HCT116 (cell line): ENCODE data around the gene MICAL3. TPM values are rescaled to one million over a fixed set of nuclear protein-coding genes. Genes with fewer than 3 reads are reported as not detected.
A peak's percentile ranks its signal among the peaks of the same experiment; 100 is the strongest.
"Not testable (repeated sequence)": the region's sequence is repeated elsewhere in the genome, so short reads cannot be mapped to it uniquely, and the experiment has no call there.

Experiments used
- ATAC-seq: fragments of 200-7000 bp; cut with Tn5 transposase; 2 replicates; pipeline ENCODE4 v1.9.1; 2020; ENCODE audit warnings: mild to moderate bottlenecking, moderate library complexity
- BruUV-seq: library from RNA; stranded (reverse); fragments of 400-500 nt; replicated peaks from 2 replicates; lab custom pipeline; 2021; lab: Mats Ljungman, UMichigan
- CTCF ChIA-PET: fragments of 300-600 bp; sonication (Branson Sonifier 250); formaldehyde crosslinking; loops from one replicate; lab custom pipeline; 2021; ENCODE audit warnings: antibody characterized with exemption; lab: Charles Lee
- POLR2A ChIA-PET: fragments of 300-600, 350-600 bp; sonication (Branson Sonifier 250); formaldehyde crosslinking; loops from one replicate; lab custom pipeline; 2021; ENCODE audit warnings: antibody characterized with exemption; lab: Charles Lee
- RAD21 ChIA-PET, 2 experiments: fragments of 300-600 bp; sonication (Branson Sonifier 250); formaldehyde crosslinking; loops; one replicate each; lab custom pipeline; 2023; ENCODE audit warnings: low total read pairs in 2 of 2; ENCODE audit not compliant: uncharacterized antibody in 2 of 2, unreplicated experiment in 2 of 2, low non-redundant PET in 1 of 2; lab: Charles Lee
- DNase-seq: peaks from one replicate; pipeline ENCODE4 v3.0.0-alpha.2; 2010; ENCODE audit warnings: low read depth, low spot score
- H2AFZ ChIP-seq: fragments of 200-600 bp; shearing (Covaris generic), sonication (generic); 2 replicates; pipeline ENCODE4 v1.6.1; 2017; ENCODE audit warnings: low read depth, mixed run types, mixed read lengths, antibody characterized with exemption, low read length; ENCODE audit not compliant: poor library complexity, severe bottlenecking
- H3K27ac ChIP-seq: 2 replicates; pipeline ENCODE4 v1.5.1; 2012; ENCODE audit warnings: low read depth, low read length
- H3K27me3 ChIP-seq: fragments of 200-600 bp; sonication (generic); 2 replicates; pipeline ENCODE4 v1.6.1; 2016; ENCODE audit warnings: mixed run types, low read length, mixed read lengths; ENCODE audit not compliant: insufficient read depth
- H3K36me3 ChIP-seq, 2 experiments: fragments of 200-500 bp in 1 of 2; fragments of 200-600 bp in 1 of 2; sonication (Bioruptor generic) in 1 of 2; sonication (generic) in 1 of 2; 2 replicates each; pipeline versions ENCODE4 v1.5.1 to v1.6.1; 2014 to 2016; ENCODE audit warnings: low read length in 2 of 2, inconsistent platforms in 1 of 2, mixed read lengths in 1 of 2, mixed run types in 1 of 2; ENCODE audit not compliant: insufficient read depth in 2 of 2, control insufficient read depth in 1 of 2
- H3K4me1 ChIP-seq, 2 experiments: fragments of 200-600 bp in 1 of 2; sonication (generic) in 1 of 2; 2 replicates each; pipeline versions ENCODE4 v1.5.1 to v1.6.1; 2012 to 2017; ENCODE audit warnings: low read length in 2 of 2, inconsistent platforms in 1 of 2, mild to moderate bottlenecking in 1 of 2, mixed read lengths in 1 of 2, mixed run types in 1 of 2, moderate library complexity in 1 of 2; ENCODE audit not compliant: insufficient read depth in 2 of 2, control insufficient read depth in 1 of 2
- H3K4me2 ChIP-seq: fragments of 200-600 bp; sonication (generic); 2 replicates; pipeline ENCODE4 v1.6.1; 2017; ENCODE audit warnings: mixed run types, low read length, mixed read lengths
- H3K4me3 ChIP-seq, 2 experiments: fragments of 200-600 bp in 1 of 2; sonication (generic) in 1 of 2; replicated peaks in 1 of 2; 2 replicates each; pipeline ENCODE4 v1.5.1; 2011 to 2016; ENCODE audit warnings: low read length in 2 of 2, control low read depth in 1 of 2, low read depth in 1 of 2, mild to moderate bottlenecking in 1 of 2, mixed read lengths in 1 of 2, mixed run types in 1 of 2
- H3K79me2 ChIP-seq: fragments of 200-600 bp; sonication (generic); 2 replicates; pipeline ENCODE4 v1.6.1; 2017; ENCODE audit warnings: mild to moderate bottlenecking, mixed run types, low read length, moderate library complexity, mixed read lengths; ENCODE audit not compliant: insufficient read depth
- H3K9ac ChIP-seq: fragments of 200-600 bp; sonication (generic); 2 replicates; pipeline ENCODE4 v1.6.1; 2016; ENCODE audit warnings: low read length, mixed read lengths
- H3K9me2 ChIP-seq: fragments of 200-600 bp; sonication (generic), shearing (Covaris generic); 2 replicates; pipeline ENCODE4 v1.6.1; 2017; ENCODE audit warnings: mixed run types, mild to moderate bottlenecking, moderate library complexity; ENCODE audit not compliant: insufficient read depth
- H3K9me3 ChIP-seq, 2 experiments: fragments of 200-500 bp in 1 of 2; fragments of 200-600 bp in 1 of 2; sonication (Bioruptor generic) in 1 of 2; sonication (generic) in 1 of 2; 2 replicates each; pipeline ENCODE4 v1.6.1; 2014 to 2017; ENCODE audit warnings: low read length in 2 of 2, mixed read lengths in 2 of 2, inconsistent platforms in 1 of 2, low read depth in 1 of 2, mild to moderate bottlenecking in 1 of 2, mixed run types in 1 of 2, moderate library complexity in 1 of 2; ENCODE audit not compliant: control insufficient read depth in 1 of 2, insufficient read depth in 1 of 2
- H4K20me1 ChIP-seq: fragments of 200-600 bp; sonication (generic), shearing (Covaris generic); 2 replicates; pipeline ENCODE4 v1.6.1; 2017; ENCODE audit warnings: mixed run types, mild to moderate bottlenecking, moderate library complexity; ENCODE audit not compliant: insufficient read depth
- CBX3 ChIP-seq: IDR thresholded peaks from 2 replicates; pipeline ENCODE4 v1.6.1; 2012; ENCODE audit warnings: low read depth
- CEBPB ChIP-seq: IDR thresholded peaks from 2 replicates; pipeline ENCODE4 v1.6.1; 2012; ENCODE audit warnings: low read depth
- EGR1 ChIP-seq: IDR thresholded peaks from 2 replicates; pipeline ENCODE4 v1.6.1; 2012; ENCODE audit warnings: low read depth
- ELF1 ChIP-seq: IDR thresholded peaks from 2 replicates; pipeline ENCODE4 v1.6.1; 2012; ENCODE audit warnings: low read depth, borderline replicate concordance
- FOSL1 ChIP-seq: IDR thresholded peaks from 2 replicates; pipeline ENCODE4 v1.6.1; 2012; ENCODE audit warnings: low read depth
- MAX ChIP-seq: IDR thresholded peaks from 2 replicates; pipeline ENCODE4 v1.6.1; 2012
- RAD21 ChIP-seq: IDR thresholded peaks from 2 replicates; pipeline ENCODE4 v1.6.1; 2012; ENCODE audit warnings: low read depth, mild to moderate bottlenecking
- REST ChIP-seq: IDR thresholded peaks from 2 replicates; pipeline ENCODE4 v1.6.1; 2012; ENCODE audit warnings: low read depth
- SRF ChIP-seq: IDR thresholded peaks from 2 replicates; pipeline ENCODE4 v1.6.1; 2012; ENCODE audit warnings: low read depth
- intact Hi-C: fragments of 100-400 bp; cut with micrococcal nuclease; formaldehyde crosslinking; loops from 2 replicates; pipeline ENCODE4 v1.10.0; 2022
- total RNA-seq: library from RNA; stranded (reverse); gene quantifications from one replicate; pipeline ENCODE4 v1.2.1, GENCODE V29; 2021; ENCODE audit not compliant: unreplicated experiment

The MICAL3 gene
- total RNA-seq, 1 experiment from 2014 or later, result 30.8 TPM

GRCh38 chr22:18025898-18026297 is 1.5 kb upstream of the MICAL3 start:
- H3K36me3 ChIP-seq, H3K79me2 ChIP-seq, DNase-seq, BruUV-seq, H2AFZ ChIP-seq, H4K20me1 ChIP-seq, H3K9me2 ChIP-seq, H3K27me3 ChIP-seq, H3K4me2 ChIP-seq, H3K27ac ChIP-seq, RAD21 ChIA-PET, H3K4me3 ChIP-seq, POLR2A ChIA-PET, H3K9ac ChIP-seq, ATAC-seq, H3K9me3 ChIP-seq, intact Hi-C loops: not testable (repeated sequence)
- CTCF ChIA-PET, result interaction anchor here (0.7 to 1.1 kb wide), 3 partner anchors 52 to 131 kb away, joined by 4 read pairs; partner anchors contain the start of gene PEX26
- H3K4me1 ChIP-seq, result peaks cover 8 to 32% of the 10 kb centered on the region in 2 experiments

GRCh38 chr22:18024956-18025720 is 777 bp upstream of the MICAL3 start:
- TF ChIP-seq ELF1 (no peak), CBX3 (no peak), MAX (no peak), REST (no peak), SRF (no peak), RAD21 (no peak), FOSL1 (no peak), CEBPB (no peak), EGR1 (no peak)
- Histone ChIP-seq H2AFZ (peak overlapping the region; percentile 59), H4K20me1 (no peaks in the 10 kb centered on the region), H3K4me1 (peaks cover 8 to 32% of the 10 kb centered on the region in 2 experiments), H3K9me2 (no peaks in the 10 kb centered on the region), H3K27ac (no peak overlapping the region), H3K4me2 (peak overlapping the region; percentile 97), H3K79me2 (no peaks in the 10 kb centered on the region), H3K9ac (no peak overlapping the region), H3K4me3 (peak overlapping the region in 1 of 2 experiments; percentile 80; a peak in 3 of 4 replicates), H3K9me3 (no peaks in the 10 kb centered on the region), H3K36me3 (no peaks in the 10 kb centered on the region), H3K27me3 (no peaks in the 10 kb centered on the region)
- ChIA-PET CTCF (interaction anchor here (0.7 to 2.6 kb wide), 5 partner anchors 12 to 130 kb away, joined by 3 to 9 read pairs (median 4); partner anchors contain the start of gene PEX26), POLR2A (no interaction called here), RAD21 (no interaction called here)
- BruUV-seq, result no TSS peak
- no peak for ATAC-seq
- intact Hi-C loops, result no loop called here
- no peak for DNase-seq
